Bone marrow (tissue), 2 donors: Measurements from ENCODE around the gene HRAS.

Experiments
- DNase-seq, 2 donors: peaks; one replicate each; lab custom pipeline; 2025; lab: John Stamatoyannopoulos, UW

The HRAS gene

DNA sequence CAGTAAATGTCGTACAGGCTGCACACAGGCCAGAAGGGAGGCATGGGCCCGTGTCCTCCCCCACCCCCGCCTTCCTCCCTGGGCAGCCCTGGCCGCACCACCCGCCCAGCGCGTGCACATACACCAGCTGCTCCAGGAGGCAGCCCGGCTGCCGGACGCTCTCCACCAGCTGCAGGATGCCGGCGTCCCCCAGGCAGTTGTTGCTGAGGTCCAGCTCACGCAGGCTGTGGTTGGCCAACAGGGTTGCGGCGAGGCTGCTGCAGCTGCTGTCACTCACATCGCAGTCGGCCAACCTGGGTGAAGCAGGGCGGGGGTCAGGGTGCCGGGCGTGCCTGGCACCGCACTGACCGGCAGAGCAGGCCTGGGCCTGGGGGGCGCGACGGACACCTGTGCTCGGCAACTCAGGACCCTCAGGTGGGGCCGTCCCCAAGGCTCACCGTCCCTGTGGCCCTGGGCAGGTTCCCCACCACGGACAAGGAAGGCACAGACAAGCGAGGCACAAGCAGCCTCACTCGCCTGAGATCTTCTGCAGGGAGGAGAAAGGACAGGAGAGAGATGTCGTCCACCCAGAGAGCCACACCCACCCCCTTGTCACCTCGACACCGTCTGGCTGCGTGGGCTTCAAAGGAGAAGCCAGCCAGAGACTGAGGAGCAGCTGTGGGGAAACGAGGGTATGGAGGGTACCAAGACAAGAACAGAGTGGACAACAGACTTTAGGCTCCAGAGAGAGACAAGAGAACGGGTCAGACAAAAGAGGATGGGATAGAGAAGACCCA lies 40.4 kb downstream of the HRAS start:
- DNase-seq, result no peak

GRCh38 chr11:492427-493226 lies 42.7 kb downstream of the HRAS start:
- no peak for DNase-seq

DNA sequence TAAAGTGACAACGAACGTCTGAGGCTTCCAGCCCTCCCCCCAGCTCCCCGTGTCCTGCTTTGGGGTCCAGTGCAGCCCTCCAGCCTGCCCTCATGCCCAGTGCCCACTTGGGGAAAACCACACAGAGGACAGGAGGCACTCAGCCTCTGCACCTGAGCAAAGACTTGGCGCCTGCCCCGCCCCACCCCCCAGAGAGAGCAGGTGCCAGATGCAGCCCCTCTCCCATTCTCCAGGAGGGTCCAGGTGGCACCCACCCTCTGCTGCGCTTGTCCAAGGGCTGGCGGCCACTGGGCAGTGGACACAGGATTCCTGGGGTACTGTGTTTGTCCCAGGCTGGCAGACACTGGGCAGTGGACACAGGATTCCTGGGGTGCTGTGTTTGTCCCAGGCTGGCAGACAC lies 44.0 kb downstream of the HRAS start:
- no peak for DNase-seq

GRCh38 chr11:490930-491260 lies 44.5 kb downstream of the HRAS start:
- DNase-seq, result no peak

GRCh38 chr11:490186-490929 lies 45.0 kb downstream of the HRAS start:
- DNase-seq, result no peak

GRCh38 chr11:489610-490185 lies 45.7 kb downstream of the HRAS start:
- DNase-seq, result no peak

GRCh38 chr11:488992-489391 lies 46.4 kb downstream of the HRAS start:
- no peak for DNase-seq

- DNase-seq, result no peak
These were observed 46.8 kb downstream of the HRAS start for GRCh38 chr11:488579-488978.

- no peak for DNase-seq
These were observed 47.3 kb downstream of the HRAS start for GRCh38 chr11:488062-488461.

- DNase-seq, result no peak
These were observed 47.8 kb downstream of the HRAS start for GRCh38 chr11:487571-488021.

DNA sequence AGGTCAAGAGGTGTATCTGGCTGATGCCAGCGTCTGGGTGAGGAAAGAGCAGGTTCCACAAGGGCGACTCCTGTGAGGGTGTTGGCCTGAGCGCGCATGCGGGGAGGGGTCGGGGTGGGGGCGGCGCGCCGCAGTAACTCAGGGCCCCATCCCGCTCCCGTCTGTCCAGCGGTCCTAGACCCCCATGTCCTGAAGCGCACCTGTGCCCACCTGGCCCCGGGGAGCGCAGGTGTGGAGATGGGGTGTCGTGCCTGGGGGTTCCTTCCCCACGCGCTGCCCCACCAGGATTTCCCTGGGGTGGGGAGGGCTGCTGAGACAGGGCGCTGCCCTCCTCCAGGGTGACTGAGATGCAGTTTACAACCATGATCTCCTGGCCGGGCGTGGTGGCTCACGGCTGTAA lies 49.2 kb downstream of the HRAS start:
- no peak for DNase-seq

GRCh38 chr11:484616-485015 lies 50.8 kb downstream of the HRAS start:
- no peak for DNase-seq
